Upper lobe of left lung (tissue), 6 donors: ENCODE data around the gene PRDM16. TPM values are rescaled to one million over a fixed set of nuclear protein-coding genes. Genes with fewer than 3 reads are reported as not detected.
A peak's percentile ranks its signal among the peaks of the same experiment; 100 is the strongest.

Experiments
- ATAC-seq, 2 donors: fragments of 200-7000 bp; cut with Tn5 transposase; one replicate each; pipeline ENCODE4 v1.9.1; 2022; ENCODE audit warnings: mild to moderate bottlenecking in 2 of 2, moderate library complexity in 2 of 2; ENCODE audit not compliant: low FRiP score in 2 of 2
- DNase-seq, 2 donors: peaks; one replicate each; pipeline ENCODE4 v3.0.0-alpha.2; 2019 to 2020
- H3K27ac ChIP-seq, 4 donors: fragments of 200-600 bp; sonication (generic); one replicate each; pipeline ENCODE4 v1.5.1; 2016 to 2019
- H3K27me3 ChIP-seq, 4 donors: fragments of 200-600 bp; sonication (generic); one replicate each; pipeline ENCODE4 v1.5.1; 2017 to 2019
- H3K36me3 ChIP-seq, 4 donors: fragments of 200-600 bp; sonication (generic); one replicate each; pipeline ENCODE4 v1.5.1; 2016 to 2019
- H3K4me1 ChIP-seq, 4 donors: fragments of 200-600 bp; sonication (generic); one replicate each; pipeline ENCODE4 v1.5.1; 2018 to 2019
- H3K4me3 ChIP-seq, 4 donors: fragments of 200-600 bp; sonication (generic); one replicate each; pipeline ENCODE4 v1.5.1; 2017 to 2019; ENCODE audit warnings: mild to moderate bottlenecking in 2 of 4, moderate library complexity in 1 of 4
- H3K9me3 ChIP-seq, 4 donors: fragments of 200-600 bp; sonication (generic); one replicate each; pipeline ENCODE4 v1.5.1; 2018 to 2019
- EP300 ChIP-seq, 4 donors: sonication (generic); formaldehyde crosslinking; IDR thresholded peaks; one replicate each; pipeline ENCODE4 v1.5.1; 2017; ENCODE audit warnings: antibody characterized with exemption in 4 of 4, control low read depth in 2 of 4
- POLR2A ChIP-seq, 4 donors: fragments of 450-650 bp; IDR thresholded peaks; one replicate each; pipeline ENCODE4 v1.5.1; 2016 to 2017; ENCODE audit warnings: antibody characterized with exemption in 4 of 4, mild to moderate bottlenecking in 2 of 4
- POLR2AphosphoS5 ChIP-seq, 2 donors: sonication (generic); formaldehyde crosslinking; IDR thresholded peaks; one replicate each; pipeline ENCODE4 v1.5.1; 2017; ENCODE audit warnings: antibody characterized with exemption in 2 of 2
- WGBS, 2 donors: methylation state at CpG; one replicate each; pipeline ENCODE4 v1.1.5; 2017 to 2018; 5-methylcytosine and 5-hydroxymethylcytosine counted together
- total RNA-seq, 6 donors: library from RNA; depleted of rRNA in 4 of 6; stranded (reverse); fragments of >200 nt in 4 of 6; gene quantifications; one replicate each; pipeline versions ENCODE4 v1.1.0 to v1.2.1, GENCODE V29; 2016 to 2021
- TF ChIP-seq, protein P1 (sequence below), 6 experiments: fragments of 450-650 bp in 4 of 6; fragments of 200-600 bp in 2 of 6; sonication (generic) in 2 of 6; IDR thresholded peaks; one replicate each; pipeline ENCODE4 v1.5.1; 2016 to 2019; ENCODE audit warnings: antibody characterized with exemption in 6 of 6
- donor health status: DM: no; HTN: no; CAD: no; lungs with moderate emphysema.
- donor health status: DM: no; HTN: yes; CAD: no; lungs with severe emphysema.

The PRDM16 gene
- total RNA-seq, 6 donors from 2014 or later = 12.3 to 54.5 (median 21.2) TPM

DNA sequence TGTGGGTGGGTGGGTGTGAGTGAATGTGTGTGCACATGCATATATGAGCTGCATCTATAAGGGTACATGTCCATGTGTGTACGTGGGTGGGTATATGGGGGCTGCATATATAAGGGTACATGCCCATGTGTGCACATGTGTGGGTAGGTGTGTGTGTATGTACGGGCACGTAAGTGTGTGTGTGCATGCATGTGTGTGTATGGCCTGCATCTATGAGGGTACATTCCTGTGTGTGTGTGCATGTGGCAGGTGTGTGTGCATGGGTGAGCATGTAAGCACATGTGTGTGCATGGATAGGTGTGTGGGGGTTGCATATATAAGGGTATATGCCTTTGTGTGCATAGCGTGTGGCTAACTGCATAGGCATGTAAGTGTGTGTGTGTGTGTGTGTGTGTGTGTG lies 204.4 kb downstream of the PRDM16 start:
- no peaks in the 10 kb centered on the region for H3K27me3 ChIP-seq
- H3K36me3 ChIP-seq = no peaks in the 10 kb centered on the region
- TF ChIP-seq POLR2AphosphoS5 (IDR thresholded peaks at IDR 0.05) (no peak), POLR2A (IDR thresholded peaks at IDR 0.05) (no peak), EP300 (IDR thresholded peaks at IDR 0.05) (no peak)
- TF ChIP-seq, protein P1, sequence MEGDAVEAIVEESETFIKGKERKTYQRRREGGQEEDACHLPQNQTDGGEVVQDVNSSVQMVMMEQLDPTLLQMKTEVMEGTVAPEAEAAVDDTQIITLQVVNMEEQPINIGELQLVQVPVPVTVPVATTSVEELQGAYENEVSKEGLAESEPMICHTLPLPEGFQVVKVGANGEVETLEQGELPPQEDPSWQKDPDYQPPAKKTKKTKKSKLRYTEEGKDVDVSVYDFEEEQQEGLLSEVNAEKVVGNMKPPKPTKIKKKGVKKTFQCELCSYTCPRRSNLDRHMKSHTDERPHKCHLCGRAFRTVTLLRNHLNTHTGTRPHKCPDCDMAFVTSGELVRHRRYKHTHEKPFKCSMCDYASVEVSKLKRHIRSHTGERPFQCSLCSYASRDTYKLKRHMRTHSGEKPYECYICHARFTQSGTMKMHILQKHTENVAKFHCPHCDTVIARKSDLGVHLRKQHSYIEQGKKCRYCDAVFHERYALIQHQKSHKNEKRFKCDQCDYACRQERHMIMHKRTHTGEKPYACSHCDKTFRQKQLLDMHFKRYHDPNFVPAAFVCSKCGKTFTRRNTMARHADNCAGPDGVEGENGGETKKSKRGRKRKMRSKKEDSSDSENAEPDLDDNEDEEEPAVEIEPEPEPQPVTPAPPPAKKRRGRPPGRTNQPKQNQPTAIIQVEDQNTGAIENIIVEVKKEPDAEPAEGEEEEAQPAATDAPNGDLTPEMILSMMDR (IDR thresholded peaks at IDR 0.05) = no peak
- no peak overlapping the region for H3K4me3 ChIP-seq
- no peak for ATAC-seq
- no peak for DNase-seq
- no peaks in the 10 kb centered on the region for H3K9me3 ChIP-seq
- 89 to 94% methylated on average over 4 of the region's 4 CpGs for WGBS, 2 donors
- H3K27ac ChIP-seq = no peak overlapping the region
- H3K4me1 ChIP-seq = no peaks in the 10 kb centered on the region

DNA sequence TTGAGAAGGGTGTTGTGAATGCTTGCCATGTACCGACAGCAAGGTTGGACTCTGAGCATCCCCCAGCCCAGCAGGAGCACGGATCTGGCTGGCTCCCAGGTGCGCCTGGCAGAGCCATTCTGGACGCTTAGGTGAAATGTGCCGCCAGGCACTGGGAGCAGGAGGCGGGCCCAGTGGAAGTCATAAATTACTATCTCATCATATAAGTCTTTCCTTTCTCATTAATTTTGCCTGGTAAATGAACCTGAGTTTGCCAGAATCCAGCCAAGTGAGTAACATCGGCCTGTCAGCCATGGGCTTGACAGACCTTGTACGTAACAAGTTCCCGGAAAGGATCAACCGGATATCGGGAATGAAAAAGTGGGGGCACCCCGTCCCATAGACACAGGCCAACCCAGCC lies 206.0 kb downstream of the PRDM16 start:
- WGBS, 2 donors = 87 to 91% methylated on average over 12 of the region's 12 CpGs
- Histone ChIP-seq H3K27me3 (no peaks in the 10 kb centered on the region), H3K4me1 (no peaks in the 10 kb centered on the region), H3K27ac (no peak overlapping the region), H3K4me3 (no peak overlapping the region), H3K9me3 (no peaks in the 10 kb centered on the region), H3K36me3 (no peaks in the 10 kb centered on the region)
- peak in 1 of 2 donors; percentile 42 for DNase-seq
- no peak for ATAC-seq
- TF ChIP-seq POLR2A (IDR thresholded peaks at IDR 0.05) (no peak), EP300 (IDR thresholded peaks at IDR 0.05) (no peak), POLR2AphosphoS5 (IDR thresholded peaks at IDR 0.05) (no peak)
- TF ChIP-seq, protein P1 (IDR thresholded peaks at IDR 0.05) = no peak

DNA sequence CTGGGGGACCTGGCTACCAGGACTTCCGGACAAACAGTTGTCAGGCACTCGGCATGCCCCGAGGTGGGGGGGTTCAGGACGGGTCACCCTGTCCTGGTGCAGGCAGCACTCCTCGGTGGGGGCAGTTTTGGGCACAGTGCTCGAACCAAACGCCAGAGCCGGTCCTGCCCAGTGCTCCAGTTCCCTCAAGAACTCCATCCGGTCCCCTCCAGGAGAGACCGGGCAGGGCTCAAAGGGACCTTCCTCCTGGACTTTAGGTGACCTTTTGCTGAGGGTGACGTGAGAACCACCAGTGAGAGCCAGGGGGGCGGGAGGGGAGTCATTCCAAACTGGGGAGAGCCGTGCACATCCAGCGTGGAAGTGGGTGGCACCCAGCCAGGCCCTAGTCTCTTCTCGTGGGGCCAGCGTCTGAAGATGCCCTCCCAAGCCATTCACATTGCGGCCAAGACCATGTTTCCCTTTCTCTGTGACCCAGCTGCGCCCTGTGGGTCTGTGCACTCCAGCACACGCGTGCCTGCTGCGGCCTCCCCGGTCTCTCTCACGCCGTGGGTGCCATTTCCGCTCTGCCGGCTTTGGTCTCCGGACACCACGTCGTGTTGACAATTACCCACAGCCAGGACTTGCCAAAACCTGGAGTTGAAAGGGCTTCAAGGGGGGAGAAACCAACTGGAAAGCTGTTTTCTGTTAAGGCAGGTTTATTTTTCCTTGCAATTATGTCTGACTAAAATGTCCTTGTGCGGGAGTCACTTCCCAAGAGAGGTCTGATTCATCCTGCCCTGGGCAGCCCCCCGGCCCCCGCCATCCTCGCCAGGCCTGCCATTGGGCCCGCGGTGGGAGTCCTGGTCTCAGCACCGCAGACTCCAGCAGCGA lies 206.7 kb downstream of the PRDM16 start:
- ATAC-seq = no peak
- Histone ChIP-seq H3K4me3 (no peak overlapping the region), H3K36me3 (no peaks in the 10 kb centered on the region), H3K9me3 (no peaks in the 10 kb centered on the region), H3K4me1 (no peaks in the 10 kb centered on the region), H3K27me3 (no peaks in the 10 kb centered on the region), H3K27ac (no peak overlapping the region)
- no peak for TF ChIP-seq POLR2AphosphoS5 (IDR thresholded peaks at IDR 0.05)
- TF ChIP-seq, protein P1 (IDR thresholded peaks at IDR 0.05) = no peak
- no peak for TF ChIP-seq EP300 (IDR thresholded peaks at IDR 0.05)
- no peak for TF ChIP-seq POLR2A (IDR thresholded peaks at IDR 0.05)
- WGBS, 2 donors = 74 to 77% methylated on average over 20 to 37 of the region's 37 CpGs
- DNase-seq = peak in 1 of 2 donors; percentile 51

DNA sequence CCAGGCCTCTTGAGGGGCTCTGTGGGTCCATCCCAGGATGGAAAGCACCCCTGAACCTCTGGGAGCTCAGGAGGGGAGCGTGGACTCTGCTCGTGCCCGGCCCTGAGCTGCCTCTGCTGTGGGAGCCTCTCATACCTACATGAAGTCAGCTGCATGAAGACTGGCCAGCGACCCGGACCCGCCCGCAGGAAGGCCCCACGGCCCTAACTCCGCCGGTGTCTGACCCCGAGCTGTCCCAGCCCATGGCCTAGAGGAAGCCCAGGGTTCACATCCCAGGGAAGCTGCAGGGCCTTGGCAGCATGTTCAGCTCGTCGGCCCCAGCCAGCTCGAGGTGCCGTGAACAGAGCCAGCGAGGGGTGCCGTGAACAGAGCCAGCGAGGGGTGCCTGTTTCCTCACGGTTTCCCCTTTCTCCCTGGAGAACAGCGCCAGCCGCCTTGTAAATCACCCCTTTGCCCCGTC lies 207.4 kb downstream of the PRDM16 start:
- WGBS, 2 donors = 83 to 90% methylated on average over 2 to 20 of the region's 22 CpGs
- Histone ChIP-seq H3K27ac (no peak overlapping the region), H3K4me3 (no peak overlapping the region), H3K27me3 (no peaks in the 10 kb centered on the region), H3K4me1 (no peaks in the 10 kb centered on the region), H3K9me3 (no peaks in the 10 kb centered on the region), H3K36me3 (no peaks in the 10 kb centered on the region)
- DNase-seq (peak in 1 of 2 donors; percentile 79), ATAC-seq (no peak)
- TF ChIP-seq POLR2A (IDR thresholded peaks at IDR 0.05) = no peak
- TF ChIP-seq POLR2AphosphoS5 (IDR thresholded peaks at IDR 0.05) = no peak
- TF ChIP-seq EP300 (IDR thresholded peaks at IDR 0.05) = no peak
- TF ChIP-seq, protein P1 (IDR thresholded peaks at IDR 0.05) = no peak
